Measurements from ENCODE around the gene S100A7. TPM values are rescaled to one million over a fixed set of nuclear protein-coding genes. Genes with fewer than 3 reads are reported as not detected.

S100A7 gene
- total and polyA plus RNA-seq, 2 of the 8 experiments (the other 6 are each of a cell fraction or from before 2014, with no cell fraction given), result not detected

DNA sequence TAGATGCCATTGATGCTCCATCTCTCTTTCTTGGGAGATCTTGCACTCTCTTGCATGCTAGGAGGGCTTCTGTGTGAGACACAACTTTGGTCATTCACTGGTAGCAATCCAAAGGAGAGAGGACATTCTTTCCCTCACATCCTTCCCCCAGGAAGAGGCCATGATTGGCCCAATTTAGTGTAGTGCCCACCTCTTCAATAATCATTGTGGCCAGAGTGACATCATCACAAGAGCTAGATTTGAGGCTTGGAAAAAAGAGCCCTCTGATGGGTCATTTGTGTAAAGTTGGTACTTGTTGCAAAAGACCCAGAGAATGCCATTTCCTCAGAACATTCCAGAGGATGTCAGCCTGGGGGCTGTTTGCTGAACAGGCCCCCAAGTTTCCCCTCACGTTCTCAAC lies 45.1 kb upstream of the S100A7 start:
- TF ChIP-seq CREB1 (IDR thresholded peaks at IDR 0.05) (no peak), MAFK (IDR thresholded peaks at IDR 0.05; ENCODE audit: low read depth, low read length) (no peak), SAP30 (IDR thresholded peaks at IDR 0.05; ENCODE audit: insufficient read depth, insufficient replicate concordance, low read length) (no peak), CBX5 (IDR thresholded peaks at IDR 0.05; ENCODE audit: low read depth, low read length) (no peak)
- TF ChIP-seq, protein P1, sequence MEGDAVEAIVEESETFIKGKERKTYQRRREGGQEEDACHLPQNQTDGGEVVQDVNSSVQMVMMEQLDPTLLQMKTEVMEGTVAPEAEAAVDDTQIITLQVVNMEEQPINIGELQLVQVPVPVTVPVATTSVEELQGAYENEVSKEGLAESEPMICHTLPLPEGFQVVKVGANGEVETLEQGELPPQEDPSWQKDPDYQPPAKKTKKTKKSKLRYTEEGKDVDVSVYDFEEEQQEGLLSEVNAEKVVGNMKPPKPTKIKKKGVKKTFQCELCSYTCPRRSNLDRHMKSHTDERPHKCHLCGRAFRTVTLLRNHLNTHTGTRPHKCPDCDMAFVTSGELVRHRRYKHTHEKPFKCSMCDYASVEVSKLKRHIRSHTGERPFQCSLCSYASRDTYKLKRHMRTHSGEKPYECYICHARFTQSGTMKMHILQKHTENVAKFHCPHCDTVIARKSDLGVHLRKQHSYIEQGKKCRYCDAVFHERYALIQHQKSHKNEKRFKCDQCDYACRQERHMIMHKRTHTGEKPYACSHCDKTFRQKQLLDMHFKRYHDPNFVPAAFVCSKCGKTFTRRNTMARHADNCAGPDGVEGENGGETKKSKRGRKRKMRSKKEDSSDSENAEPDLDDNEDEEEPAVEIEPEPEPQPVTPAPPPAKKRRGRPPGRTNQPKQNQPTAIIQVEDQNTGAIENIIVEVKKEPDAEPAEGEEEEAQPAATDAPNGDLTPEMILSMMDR (IDR thresholded peaks at IDR 0.05; ENCODE audit: control extremely low read depth in 1 of 3, insufficient read depth in 1 of 3, low read depth in 1 of 3, low read length in 3 of 3), result no peak
- Histone ChIP-seq H3K18ac (ENCODE audit: extremely low read depth, low read length) (no peak overlapping the region), H2BK12ac (ENCODE audit: low read depth, low read length) (no peak overlapping the region), H3K36me3 (ENCODE audit: control insufficient read depth in 2 of 4, insufficient read depth in 4 of 4, low read length in 3 of 4) (no peaks in the 10 kb centered on the region), H3K79me2 (ENCODE audit: control insufficient read depth in 1 of 2, insufficient read depth in 2 of 2, low read length in 2 of 2) (no peaks in the 10 kb centered on the region), H3K4ac (replicated peaks; ENCODE audit: insufficient read length, low read depth, low read length) (no peak overlapping the region), H3K23ac (ENCODE audit: insufficient read length) (no peak overlapping the region), H3K4me1 (replicated peaks in 1 of 4; ENCODE audit: control insufficient read depth in 3 of 4, insufficient read depth in 4 of 4, low read length in 3 of 4) (peaks cover 0 to 2% (median 0%) of the 10 kb centered on the region in 4 experiments; a peak in 3 of 7 replicates), H2BK20ac (ENCODE audit: low read length) (no peak overlapping the region), H2BK15ac (ENCODE audit: low read length) (no peak overlapping the region), H2AFZ (ENCODE audit: low read length) (no peak overlapping the region), H3K79me1 (ENCODE audit: low read depth, low read length) (no peaks in the 10 kb centered on the region), H4K8ac (ENCODE audit: extremely low read depth, insufficient read depth, low read length) (no peak overlapping the region), H3K4me3 (ENCODE audit: extremely low read depth in 1 of 4, insufficient read depth in 2 of 4, low read depth in 3 of 4, low read length in 4 of 4) (no peak overlapping the region), H3K14ac (ENCODE audit: insufficient read length) (no peak overlapping the region), H2AK5ac (ENCODE audit: low read depth, low read length) (no peak overlapping the region), H3K23me2 (ENCODE audit: low read depth, low read length) (no peaks in the 10 kb centered on the region), H3K9me3 (ENCODE audit: insufficient read depth in 2 of 2, low read depth in 1 of 2, low read length in 1 of 2) (no peaks in the 10 kb centered on the region), H4K91ac (replicated peaks; ENCODE audit: insufficient read length, low read length) (no peak overlapping the region), H3K27me3 (replicated peaks in 1 of 4; ENCODE audit: control insufficient read depth in 3 of 4, extremely low read depth in 1 of 4, insufficient read depth in 3 of 4, low read length in 3 of 4) (no peaks in the 10 kb centered on the region), H3K56ac (replicated peaks; ENCODE audit: insufficient read length, low read depth, low read length) (no peak overlapping the region), H3K4me2 (ENCODE audit: insufficient read depth in 1 of 2, low read depth in 2 of 2, low read length in 2 of 2) (no peak overlapping the region), H3K9ac (replicated peaks in 1 of 4; ENCODE audit: extremely low read depth in 1 of 4, low read depth in 3 of 4, low read length in 3 of 4) (no peak overlapping the region), H4K20me1 (replicated peaks in 1 of 2; ENCODE audit: control insufficient read depth in 1 of 2, insufficient read depth in 2 of 2, low read length in 2 of 2) (no peaks in the 10 kb centered on the region), H4K5ac (ENCODE audit: insufficient read length, low read depth, low read length) (no peak overlapping the region), H2BK5ac (ENCODE audit: low read depth, low read length) (no peak overlapping the region), H3K27ac (ENCODE audit: low read depth, low read length) (no peak overlapping the region), H2BK120ac (replicated peaks; ENCODE audit: low read depth, low read length) (no peak overlapping the region)
- FAIRE-seq (no peak), DNase-seq (ENCODE audit: low read depth in 1 of 2, low spot score in 2 of 2) (no peak)
- 80% methylated on average over 1 of the region's 1 CpG; no CpG with 5 or more reads in 1 of the 2 experiments for WGBS, 2 experiments (ENCODE audit: extremely low coverage in 1 of 2, insufficient coverage in 1 of 2, insufficient read length in 1 of 2, insufficient replicate concordance in 2 of 2, low coverage in 1 of 2, low lambda C conversion rate in 2 of 2, missing lambda C conversion rate in 1 of 2)
- ChIA-PET CTCF (ENCODE audit: partially characterized antibody) (interaction anchor here (1.2 to 4.0 kb wide), 3 partner anchors 11 to 151 kb away, joined by 3 to 28 read pairs (median 8); no protein-coding TSS in a partner anchor), POLR2A (ENCODE audit: partially characterized antibody) (no interaction called here)

Data from H1 (cell line).